ENCODE measurements around the gene ECE1. TPM values are rescaled to one million over a fixed set of nuclear protein-coding genes. Genes with fewer than 3 reads are reported as not detected.

ECE1 gene
- 100 to 1,000 TPM in 1 of 4 donors, 10 to 100 TPM in 3; 45.6 to 175 (median 59.1) TPM for total RNA-seq

DNA sequence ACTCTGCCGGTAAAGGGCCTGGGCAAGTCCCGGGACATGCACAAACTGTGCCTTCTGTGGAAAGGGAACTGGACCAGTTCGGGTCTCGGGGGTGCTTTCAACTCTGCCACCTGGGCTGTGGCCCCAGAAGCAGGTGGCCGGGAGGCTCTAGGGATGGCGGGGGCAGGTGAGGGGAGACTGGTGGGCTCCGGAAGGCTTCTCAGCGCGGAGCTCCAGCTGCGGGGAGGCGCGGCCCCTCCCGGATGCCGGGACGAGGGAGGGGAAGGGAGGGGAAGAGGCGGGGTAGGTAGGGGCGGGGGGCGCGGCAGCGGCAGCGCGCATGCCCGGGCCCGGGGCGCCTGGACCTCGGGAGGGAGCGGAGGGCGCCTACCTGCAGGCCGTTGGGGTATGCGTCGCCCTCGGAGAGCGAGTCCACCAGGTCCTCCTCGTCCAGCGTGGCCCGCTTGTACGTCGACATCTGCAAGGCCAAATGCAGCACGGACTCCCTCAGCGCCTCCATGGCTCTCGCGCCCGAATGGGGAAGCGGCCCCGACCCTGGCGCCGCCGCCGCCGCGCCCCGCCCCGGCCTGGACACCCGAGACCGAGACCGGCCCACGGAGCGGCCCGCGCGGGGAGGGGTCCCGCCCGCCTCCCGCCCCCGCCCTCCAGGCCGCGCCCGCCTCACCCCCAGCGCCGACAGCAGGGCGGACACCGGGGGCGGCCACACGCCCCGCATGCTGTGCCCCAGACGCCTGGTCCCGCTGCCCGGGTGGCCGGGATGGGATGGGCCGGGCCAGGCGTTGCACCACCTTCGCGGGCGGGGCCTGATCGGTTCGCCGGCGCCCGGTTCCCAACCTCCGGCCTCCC is at the start of gene ECE1:
Gene ECE1, minus strand, starts transcription at position 764 of the 846 bp plus-strand sequence. Its CDS starts 49 bp downstream, at position 715.
- peak in 1 of 2 donors; percentile 53 for DNase-seq
- intact Hi-C loops (cut with DNase I; ENCODE audit: low total_unique reads), result no loop called here
- Histone ChIP-seq H3K4me1 (peaks cover 0 to 7% of the 10 kb centered on the region in 2 donors), H3K4me3 (peak within 1 kb of the TSS; percentile 43 to 57), H3K36me3 (no peaks in the 10 kb centered on the region), H3K27ac (peak within 1 kb of the TSS; percentile 68 to 77), H3K27me3 (no peaks in the 10 kb centered on the region), H3K9me3 (no peaks in the 10 kb centered on the region)
- peak in 1 of 2 donors; percentile 42 for TF ChIP-seq POLR2A (IDR thresholded peaks at IDR 0.05)
- TF ChIP-seq, protein P1, sequence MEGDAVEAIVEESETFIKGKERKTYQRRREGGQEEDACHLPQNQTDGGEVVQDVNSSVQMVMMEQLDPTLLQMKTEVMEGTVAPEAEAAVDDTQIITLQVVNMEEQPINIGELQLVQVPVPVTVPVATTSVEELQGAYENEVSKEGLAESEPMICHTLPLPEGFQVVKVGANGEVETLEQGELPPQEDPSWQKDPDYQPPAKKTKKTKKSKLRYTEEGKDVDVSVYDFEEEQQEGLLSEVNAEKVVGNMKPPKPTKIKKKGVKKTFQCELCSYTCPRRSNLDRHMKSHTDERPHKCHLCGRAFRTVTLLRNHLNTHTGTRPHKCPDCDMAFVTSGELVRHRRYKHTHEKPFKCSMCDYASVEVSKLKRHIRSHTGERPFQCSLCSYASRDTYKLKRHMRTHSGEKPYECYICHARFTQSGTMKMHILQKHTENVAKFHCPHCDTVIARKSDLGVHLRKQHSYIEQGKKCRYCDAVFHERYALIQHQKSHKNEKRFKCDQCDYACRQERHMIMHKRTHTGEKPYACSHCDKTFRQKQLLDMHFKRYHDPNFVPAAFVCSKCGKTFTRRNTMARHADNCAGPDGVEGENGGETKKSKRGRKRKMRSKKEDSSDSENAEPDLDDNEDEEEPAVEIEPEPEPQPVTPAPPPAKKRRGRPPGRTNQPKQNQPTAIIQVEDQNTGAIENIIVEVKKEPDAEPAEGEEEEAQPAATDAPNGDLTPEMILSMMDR (IDR thresholded peaks at IDR 0.05), result no peak

DNA sequence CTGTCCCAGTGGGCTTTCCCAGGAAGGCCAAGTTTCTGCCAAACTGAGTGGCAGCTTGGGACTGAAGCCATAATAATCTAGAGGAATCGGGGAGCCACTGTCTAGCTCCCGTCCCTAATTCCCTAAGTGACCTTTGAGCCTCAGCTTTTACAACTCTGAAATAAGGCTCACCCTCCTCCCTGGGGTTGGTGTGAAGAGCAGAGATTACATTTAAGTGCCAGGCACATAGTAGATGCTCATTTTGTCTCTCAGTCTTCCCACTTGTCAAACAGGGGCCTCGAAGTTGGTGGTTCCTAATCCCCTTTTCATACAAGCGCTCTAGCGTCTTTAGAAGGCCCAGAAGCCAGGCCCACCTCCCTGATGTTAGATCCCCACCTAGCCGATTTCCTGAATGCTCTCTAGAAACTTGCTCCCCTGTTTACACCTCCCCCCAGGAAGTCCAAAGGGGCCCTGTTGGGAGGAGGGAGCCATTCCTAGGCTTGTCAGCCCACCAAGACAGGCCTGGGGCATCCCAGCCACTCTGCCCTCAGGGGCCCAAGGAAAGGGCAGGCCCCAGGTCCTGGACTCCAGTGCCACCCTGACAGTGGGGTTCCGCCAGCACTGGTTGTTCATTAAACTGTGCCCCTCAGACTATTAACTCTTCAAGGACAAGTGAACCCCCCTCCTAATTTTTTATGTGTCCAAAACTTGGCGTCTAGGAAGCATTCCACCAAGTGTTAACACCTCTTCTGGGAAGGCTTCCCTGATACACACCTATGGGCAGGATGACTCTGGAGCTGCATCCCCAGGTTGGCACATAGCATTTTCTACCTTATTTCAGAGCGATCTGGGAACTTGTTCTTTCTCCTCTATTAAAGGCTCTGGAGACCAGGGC is 49.3 kb upstream of the ECE1 start:
- DNase-seq, result no peak
- H3K9me3 ChIP-seq, result no peaks in the 10 kb centered on the region
- TF ChIP-seq, protein P1 (IDR thresholded peaks at IDR 0.05), result no peak
- TF ChIP-seq POLR2A (IDR thresholded peaks at IDR 0.05), result no peak
- H3K4me1 ChIP-seq, result peaks cover 40 to 51% of the 10 kb centered on the region in 2 donors
- H3K27ac ChIP-seq, result peak overlapping the region; percentile 88 to 91
- H3K27me3 ChIP-seq, result no peaks in the 10 kb centered on the region
- no peak overlapping the region for H3K4me3 ChIP-seq
- no peaks in the 10 kb centered on the region for H3K36me3 ChIP-seq
- intact Hi-C loops (cut with DNase I; ENCODE audit: low total_unique reads), result loop anchor here (5.0 kb wide), 1 partner anchor 77 kb away; no protein-coding TSS in a partner anchor

DNA sequence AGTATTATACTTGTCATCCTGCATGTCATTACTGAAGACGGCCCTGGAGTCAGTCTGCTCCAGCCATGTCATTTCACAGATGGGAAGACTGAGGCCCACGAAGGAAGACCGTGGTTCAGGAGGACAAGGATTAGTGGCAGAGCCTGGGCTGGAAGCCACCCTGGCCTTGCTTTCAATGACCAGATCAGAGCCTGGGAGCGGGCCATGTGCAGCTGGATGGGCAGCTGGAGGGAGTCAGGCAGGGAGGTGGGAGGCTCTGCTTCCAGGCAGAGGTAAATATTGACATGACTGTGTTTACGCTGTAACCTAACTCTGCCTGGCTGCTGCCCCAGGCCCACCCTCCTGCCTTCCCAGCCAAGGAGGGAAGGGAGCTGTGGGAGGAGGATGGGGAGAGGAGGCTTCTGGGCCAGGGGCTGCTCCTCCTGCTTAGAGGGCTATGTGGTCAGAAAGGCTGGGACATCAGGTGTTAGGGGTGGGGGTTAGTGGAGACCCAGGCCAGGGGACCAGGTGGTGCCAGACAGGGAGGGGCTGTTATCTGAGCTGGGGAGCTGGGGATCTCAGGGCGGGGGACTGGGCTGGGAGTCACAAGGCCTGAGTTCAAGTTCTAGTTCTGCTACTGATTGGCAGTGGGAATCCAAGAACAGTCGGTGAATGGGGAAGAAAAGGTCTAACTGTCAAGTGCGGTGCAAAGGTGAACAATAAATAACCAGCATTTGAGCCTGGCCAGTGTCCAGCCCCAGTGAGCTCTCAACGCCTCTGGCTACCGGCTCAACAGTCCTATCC is 48.5 kb upstream of the ECE1 start:
- peak overlapping the region; percentile 88 to 91 for H3K27ac ChIP-seq
- H3K4me1 ChIP-seq, result peaks cover 47 to 51% of the 10 kb centered on the region in 2 donors
- DNase-seq, result peak; percentile 91 to 92
- TF ChIP-seq, protein P1 (IDR thresholded peaks at IDR 0.05), result no peak
- TF ChIP-seq POLR2A (IDR thresholded peaks at IDR 0.05), result no peak
- no peaks in the 10 kb centered on the region for H3K9me3 ChIP-seq
- no peaks in the 10 kb centered on the region for H3K36me3 ChIP-seq
- no peaks in the 10 kb centered on the region for H3K27me3 ChIP-seq
- H3K4me3 ChIP-seq, result no peak overlapping the region
- intact Hi-C loops (cut with DNase I; ENCODE audit: low total_unique reads), result no loop called here

DNA sequence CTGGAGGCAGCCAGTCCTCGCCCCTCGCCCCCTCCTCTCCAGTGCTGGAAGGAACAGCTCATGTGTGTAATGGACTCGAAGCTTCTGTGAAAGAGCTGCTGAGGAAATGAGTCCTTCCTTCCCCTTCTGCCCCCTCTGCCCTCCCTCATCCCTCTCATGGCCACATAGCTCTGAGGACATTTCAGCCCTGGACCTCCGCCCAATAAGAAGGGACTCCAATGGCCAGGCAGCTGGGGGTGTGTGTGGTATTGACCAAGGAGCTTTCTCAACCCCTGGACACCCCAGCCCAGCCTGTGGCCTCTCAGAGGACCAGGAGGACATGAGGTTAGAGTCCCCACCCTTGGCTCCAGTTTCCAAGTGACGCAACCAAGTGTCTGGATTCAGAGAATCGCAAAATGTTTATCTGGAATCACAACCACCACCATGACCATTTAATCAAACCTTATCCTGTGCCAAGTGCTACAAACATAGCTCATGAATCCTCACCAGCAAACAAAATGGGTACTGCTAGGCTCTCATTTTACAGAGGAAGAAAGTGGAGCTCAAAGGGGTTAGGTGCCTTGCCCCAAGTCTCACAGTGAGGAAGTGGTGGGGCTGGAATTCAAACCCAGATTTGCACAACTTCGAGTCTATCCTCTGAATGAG is 47.8 kb upstream of the ECE1 start:
- H3K27ac ChIP-seq, result peak overlapping the region; percentile 88 to 91
- no peaks in the 10 kb centered on the region for H3K27me3 ChIP-seq
- intact Hi-C loops (cut with DNase I; ENCODE audit: low total_unique reads), result no loop called here
- no peaks in the 10 kb centered on the region for H3K36me3 ChIP-seq
- H3K9me3 ChIP-seq, result no peaks in the 10 kb centered on the region
- no peak overlapping the region for H3K4me3 ChIP-seq
- peaks cover 47 to 55% of the 10 kb centered on the region in 2 donors for H3K4me1 ChIP-seq
- DNase-seq, result peak; percentile 91 to 97
- TF ChIP-seq POLR2A (IDR thresholded peaks at IDR 0.05), result peak in 1 of 2 donors; percentile 33
- TF ChIP-seq, protein P1 (IDR thresholded peaks at IDR 0.05), result no peak

Measured in uterus (tissue), 4 donors.